Stimulated activated naive CD8-positive, alpha-beta T cell treated with anti-CD3 and anti-CD28 coated beads, Interleukin-15, Interleukin-2, amounts not matched to agents 100 U/mL and 50 U/mL, for 24 hours (primary cell): Measurements from ENCODE around the gene MCCC1.
"Not testable (repeated sequence)": the region's sequence is repeated elsewhere in the genome, so short reads cannot be mapped to it uniquely, and the experiment has no call there.

Experiments
- ATAC-seq: fragments of 150-1000 bp; cut with Tn5 transposase; one replicate; pipeline ENCODE4 v1.10.0; 2021
- DNase-seq: peaks from one replicate; pipeline ENCODE4 v3.0.0; 2021

The MCCC1 gene

GRCh38 chr3:183046883-183047282 lies 52.4 kb downstream of the MCCC1 start:
- DNase-seq (no peak), ATAC-seq (no peak)

GRCh38 chr3:183044547-183045229 lies 54.6 kb downstream of the MCCC1 start:
- DNase-seq (no peak), ATAC-seq (no peak)

- ATAC-seq, result no peak
Measured at GRCh38 chr3:183038757-183039156, 60.5 kb downstream of the MCCC1 start.

GRCh38 chr3:183038221-183038620 lies 61.1 kb downstream of the MCCC1 start:
- DNase-seq, result no peak

More at GRCh38 chr3:183038757-183039156, 60.5 kb downstream of the MCCC1 start:
- DNase-seq, result no peak

GRCh38 chr3:183033746-183034145 lies 65.5 kb downstream of the MCCC1 start:
- ATAC-seq (no peak), DNase-seq (no peak)

More at GRCh38 chr3:183038221-183038620, 61.1 kb downstream of the MCCC1 start:
- ATAC-seq, result no peak

- no peak for ATAC-seq
- no peak for DNase-seq
Measured at GRCh38 chr3:183032880-183033555, 66.3 kb downstream of the MCCC1 start.

- ATAC-seq, result no peak
- no peak for DNase-seq
Measured at GRCh38 chr3:183031826-183032225, 67.5 kb downstream of the MCCC1 start.

- ATAC-seq, result no peak
- DNase-seq, result no peak
Measured at GRCh38 chr3:183028416-183028815, 70.9 kb downstream of the MCCC1 start.

GRCh38 chr3:183027276-183027675 lies 72.0 kb downstream of the MCCC1 start:
- ATAC-seq, result no peak
- no peak for DNase-seq

GRCh38 chr3:183022936-183023516 lies 76.3 kb downstream of the MCCC1 start:
- DNase-seq (no peak), ATAC-seq (no peak)

GRCh38 chr3:183018421-183019192 lies 80.7 kb downstream of the MCCC1 start:
- DNase-seq (no peak), ATAC-seq (no peak)

GRCh38 chr3:183015185-183015584 lies 84.1 kb downstream of the MCCC1 start:
- ATAC-seq (no peak), DNase-seq (no peak)

- DNase-seq, result no peak
Measured at GRCh38 chr3:183013856-183014255, 85.4 kb downstream of the MCCC1 start.

GRCh38 chr3:183013074-183013473 lies 86.2 kb downstream of the MCCC1 start:
- ATAC-seq, result no peak
- DNase-seq, result no peak

More at GRCh38 chr3:183013856-183014255, 85.4 kb downstream of the MCCC1 start:
- no peak for ATAC-seq

GRCh38 chr3:183008800-183009199 lies 90.5 kb downstream of the MCCC1 start:
- DNase-seq (no peak), ATAC-seq (no peak)

GRCh38 chr3:183008303-183008702 lies 91.0 kb downstream of the MCCC1 start:
- ATAC-seq, result no peak
- DNase-seq, result no peak

- ATAC-seq, result no peak
- DNase-seq, result no peak
Measured at GRCh38 chr3:183006396-183007002, 92.8 kb downstream of the MCCC1 start.

- no peak for DNase-seq
- ATAC-seq, result no peak
Measured at GRCh38 chr3:182999767-183000166, 99.5 kb downstream of the MCCC1 start.

GRCh38 chr3:182993486-182994201 lies 105.7 kb downstream of the MCCC1 start:
- not testable (repeated sequence) for DNase-seq, ATAC-seq

GRCh38 chr3:182989566-182989965 lies 109.7 kb downstream of the MCCC1 start:
- ATAC-seq, result no peak
- DNase-seq, result no peak

GRCh38 chr3:182986021-182986420 lies 113.3 kb downstream of the MCCC1 start:
- ATAC-seq (no peak), DNase-seq (no peak)
